Right atrium auricular region (tissue), 2 donors: ENCODE results near the gene RAI1. TPM values are rescaled to one million over a fixed set of nuclear protein-coding genes. Genes with fewer than 3 reads are reported as not detected.

ENCODE experiments used
- DNase-seq: peaks from one replicate; pipeline ENCODE4 v3.0.0-alpha.2; 2019; ENCODE audit warnings: low spot score
- H3K27ac ChIP-seq, 2 donors: fragments of 200-600 bp; sonication (generic); 1 replicate in 1 of 2; 2 replicates in 1 of 2; pipeline ENCODE4 v1.5.1; 2016 to 2019
- H3K27me3 ChIP-seq, 2 donors: fragments of 200-600 bp; sonication (generic); one replicate each; pipeline versions ENCODE4 v1.5.1 to v1.6.0; 2017 to 2019
- H3K36me3 ChIP-seq: fragments of 200-600 bp; sonication (generic); one replicate; pipeline ENCODE4 v1.5.1; 2016
- H3K4me1 ChIP-seq, 2 donors: fragments of 200-600 bp; sonication (generic); one replicate each; pipeline versions ENCODE4 v1.5.1 to v1.6.0; 2017 to 2019
- H3K4me3 ChIP-seq, 2 donors: fragments of 200-600 bp; sonication (generic); 1 replicate in 1 of 2; 2 replicates in 1 of 2; pipeline ENCODE4 v1.5.1; 2017 to 2019; ENCODE audit warnings: mild to moderate bottlenecking in 1 of 2, moderate library complexity in 1 of 2
- H3K9me3 ChIP-seq, 2 donors: fragments of 200-600 bp; sonication (generic); one replicate each; pipeline ENCODE4 v1.5.1; 2019
- total RNA-seq, 2 donors: library from RNA; depleted of rRNA; stranded (reverse); fragments of >200 nt; gene quantifications; one replicate each; pipeline ENCODE4 v1.1.0, GENCODE V29; 2016
- TF ChIP-seq, protein P1 (sequence below), 2 donors: fragments of 200-600 bp; sonication (generic); IDR thresholded peaks; one replicate each; pipeline ENCODE4 v1.5.1; 2019; ENCODE audit warnings: antibody characterized with exemption in 2 of 2

Gene RAI1
- total RNA-seq, 2 donors from 2014 or later, result 23.8 to 24.9 TPM

DNA sequence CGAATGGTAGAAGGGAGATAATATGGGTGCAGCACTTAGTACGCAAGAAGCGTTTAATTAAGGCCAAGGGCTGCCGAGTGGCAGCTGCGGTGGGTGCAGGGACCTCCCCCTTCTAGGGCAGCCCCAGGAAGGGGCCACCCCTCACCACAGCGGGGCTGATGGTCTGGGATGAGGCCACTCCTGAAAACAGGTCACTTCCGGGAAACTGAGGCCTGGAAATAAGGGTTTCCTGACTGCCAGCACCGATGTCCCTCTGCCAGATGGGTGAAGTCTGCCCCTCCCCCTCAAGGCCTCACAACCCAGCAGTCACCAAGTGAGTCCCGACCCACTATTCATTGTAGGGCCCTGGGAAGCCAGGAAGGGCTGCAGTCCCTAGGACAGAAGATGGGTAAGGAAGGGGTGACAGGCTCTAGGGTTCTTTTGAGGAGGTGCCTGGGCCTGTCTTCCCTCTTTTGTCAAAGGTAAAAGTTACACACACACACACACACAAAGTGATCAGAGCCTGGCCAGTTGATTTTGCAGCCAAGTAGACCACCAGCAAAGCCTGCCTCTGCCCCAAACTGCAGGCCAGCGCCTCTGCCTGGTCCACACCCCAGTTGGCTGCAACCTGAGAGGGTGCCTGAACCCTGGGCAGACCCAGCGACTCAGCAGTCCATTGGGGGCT, 143.0 kb downstream of the RAI1 start:
- Histone ChIP-seq H3K27ac (peak overlapping the region; percentile 76 to 80), H3K36me3 (peaks cover 4% of the 10 kb centered on the region), H3K4me3 (peak overlapping the region; percentile 35 to 58), H3K4me1 (peaks cover 0 to 72% of the 10 kb centered on the region in 2 donors), H3K9me3 (no peaks in the 10 kb centered on the region), H3K27me3 (no peaks in the 10 kb centered on the region)
- DNase-seq, result no peak
- TF ChIP-seq, protein P1, sequence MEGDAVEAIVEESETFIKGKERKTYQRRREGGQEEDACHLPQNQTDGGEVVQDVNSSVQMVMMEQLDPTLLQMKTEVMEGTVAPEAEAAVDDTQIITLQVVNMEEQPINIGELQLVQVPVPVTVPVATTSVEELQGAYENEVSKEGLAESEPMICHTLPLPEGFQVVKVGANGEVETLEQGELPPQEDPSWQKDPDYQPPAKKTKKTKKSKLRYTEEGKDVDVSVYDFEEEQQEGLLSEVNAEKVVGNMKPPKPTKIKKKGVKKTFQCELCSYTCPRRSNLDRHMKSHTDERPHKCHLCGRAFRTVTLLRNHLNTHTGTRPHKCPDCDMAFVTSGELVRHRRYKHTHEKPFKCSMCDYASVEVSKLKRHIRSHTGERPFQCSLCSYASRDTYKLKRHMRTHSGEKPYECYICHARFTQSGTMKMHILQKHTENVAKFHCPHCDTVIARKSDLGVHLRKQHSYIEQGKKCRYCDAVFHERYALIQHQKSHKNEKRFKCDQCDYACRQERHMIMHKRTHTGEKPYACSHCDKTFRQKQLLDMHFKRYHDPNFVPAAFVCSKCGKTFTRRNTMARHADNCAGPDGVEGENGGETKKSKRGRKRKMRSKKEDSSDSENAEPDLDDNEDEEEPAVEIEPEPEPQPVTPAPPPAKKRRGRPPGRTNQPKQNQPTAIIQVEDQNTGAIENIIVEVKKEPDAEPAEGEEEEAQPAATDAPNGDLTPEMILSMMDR (IDR thresholded peaks at IDR 0.05), result no peak

DNA sequence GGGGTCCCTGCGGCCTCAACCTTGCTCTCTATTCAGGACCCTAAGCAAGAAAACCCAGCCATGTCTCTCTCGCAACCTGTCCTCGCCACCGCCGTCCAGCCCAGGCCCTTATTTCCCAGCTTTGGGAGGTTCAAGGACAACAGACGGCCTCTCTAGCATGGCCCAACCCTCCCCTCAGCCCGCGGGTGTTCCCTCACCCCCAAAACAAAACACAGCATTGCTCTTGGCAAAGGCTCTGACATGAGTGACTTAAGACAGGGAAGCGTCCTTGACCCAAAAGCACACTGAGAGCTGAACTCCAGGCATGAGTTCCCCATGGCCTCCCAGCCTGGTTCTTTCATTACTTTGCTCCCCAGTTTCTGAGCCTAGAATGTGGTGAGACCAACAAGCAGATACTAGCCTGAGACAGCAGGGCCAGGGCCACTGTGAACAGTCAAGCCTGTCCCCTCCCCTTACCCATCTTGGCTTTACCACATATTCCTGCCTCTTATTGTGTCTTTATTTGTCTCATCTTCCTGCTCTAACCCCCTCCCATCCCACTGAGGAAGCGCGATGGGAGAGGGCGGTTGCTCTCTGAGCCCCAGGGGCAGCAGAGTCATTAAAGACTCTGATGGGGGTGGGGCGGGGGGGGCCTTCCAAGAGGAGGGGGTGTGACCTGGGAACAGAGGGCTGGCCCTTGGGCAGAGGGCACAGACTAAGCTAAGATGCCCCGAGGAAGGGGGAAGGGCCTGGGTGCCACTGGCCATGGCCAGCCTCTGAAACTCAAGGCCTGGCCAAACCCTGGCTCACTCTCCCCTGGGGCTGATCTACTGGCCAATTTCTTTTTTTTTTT, 143.7 kb downstream of the RAI1 start:
- Histone ChIP-seq H3K4me1 (peaks cover 0 to 65% of the 10 kb centered on the region in 2 donors), H3K9me3 (no peaks in the 10 kb centered on the region), H3K27ac (peak overlapping the region; percentile 76 to 80), H3K4me3 (no peak overlapping the region), H3K27me3 (no peaks in the 10 kb centered on the region), H3K36me3 (no peaks in the 10 kb centered on the region)
- DNase-seq, result no peak
- TF ChIP-seq, protein P1 (IDR thresholded peaks at IDR 0.05), result no peak

DNA sequence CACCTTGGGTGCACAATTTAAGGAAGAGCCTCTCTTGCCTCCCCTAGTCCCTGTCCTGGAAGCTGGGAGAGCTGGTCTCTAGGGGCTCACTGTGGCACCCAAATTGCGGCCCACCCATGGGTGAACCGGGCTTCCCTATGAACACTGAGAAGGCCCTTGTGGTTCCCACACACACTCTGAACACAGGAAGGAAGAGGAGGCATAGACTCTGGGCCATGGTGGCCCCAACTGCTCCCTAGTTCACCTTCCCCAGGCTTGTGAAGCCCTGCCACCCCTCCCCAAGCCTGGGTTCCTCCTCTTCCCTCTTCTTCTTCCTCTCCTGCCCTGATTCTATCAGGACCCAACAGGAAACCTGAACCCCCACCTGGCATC, 145.1 kb downstream of the RAI1 start:
- DNase-seq, result no peak
- Histone ChIP-seq H3K27me3 (no peaks in the 10 kb centered on the region), H3K9me3 (no peaks in the 10 kb centered on the region), H3K4me1 (peaks cover 0 to 62% of the 10 kb centered on the region in 2 donors), H3K27ac (peak overlapping the region in 1 of 2 donors; percentile 80), H3K4me3 (no peak overlapping the region), H3K36me3 (no peaks in the 10 kb centered on the region)
- TF ChIP-seq, protein P1 (IDR thresholded peaks at IDR 0.05), result no peak

DNA sequence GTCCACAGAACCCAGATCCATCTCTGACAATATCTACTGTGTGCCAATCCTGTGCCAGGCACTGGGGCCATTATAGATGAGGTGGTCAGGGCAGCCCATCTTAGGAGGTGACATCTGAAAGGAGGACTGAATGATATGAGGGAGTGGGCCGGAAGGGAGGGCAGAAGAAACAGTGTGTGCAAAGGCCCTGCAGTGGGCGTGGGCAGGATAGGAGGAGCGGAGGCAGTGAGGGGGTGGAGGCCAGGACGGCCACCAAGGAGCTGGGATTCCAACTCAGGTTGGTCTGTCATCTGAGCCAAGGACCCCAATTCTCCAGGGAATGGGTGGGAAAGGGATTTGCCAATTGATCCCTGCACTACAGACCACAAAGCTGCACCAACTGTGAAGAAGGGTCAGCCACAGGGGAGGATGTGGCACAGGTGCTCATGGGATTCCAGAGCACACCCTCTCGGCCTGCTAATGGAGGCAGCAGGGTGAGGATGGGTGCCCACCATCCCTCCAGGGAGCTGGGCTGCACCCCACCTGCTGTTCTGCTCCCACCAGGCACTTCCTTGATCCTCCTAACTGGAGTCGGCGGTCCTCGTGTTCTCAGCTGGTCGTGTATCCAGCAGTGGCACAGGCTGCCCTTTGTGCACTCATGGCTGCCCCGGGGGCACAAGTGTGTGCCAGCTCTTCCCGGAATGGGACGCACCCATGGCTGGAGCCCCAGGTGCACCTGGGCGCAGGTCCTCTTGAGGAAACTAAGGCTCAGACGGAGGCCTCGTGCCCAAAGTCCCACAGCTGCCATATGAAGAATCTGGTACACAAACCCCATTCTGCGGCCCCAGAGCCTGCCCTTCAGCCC, 145.9 kb downstream of the RAI1 start:
- Histone ChIP-seq H3K27me3 (no peaks in the 10 kb centered on the region), H3K27ac (no peak overlapping the region), H3K9me3 (no peaks in the 10 kb centered on the region), H3K36me3 (no peaks in the 10 kb centered on the region), H3K4me1 (peaks cover 0 to 62% of the 10 kb centered on the region in 2 donors), H3K4me3 (no peak overlapping the region)
- TF ChIP-seq, protein P1 (IDR thresholded peaks at IDR 0.05), result no peak
- no peak for DNase-seq

DNA sequence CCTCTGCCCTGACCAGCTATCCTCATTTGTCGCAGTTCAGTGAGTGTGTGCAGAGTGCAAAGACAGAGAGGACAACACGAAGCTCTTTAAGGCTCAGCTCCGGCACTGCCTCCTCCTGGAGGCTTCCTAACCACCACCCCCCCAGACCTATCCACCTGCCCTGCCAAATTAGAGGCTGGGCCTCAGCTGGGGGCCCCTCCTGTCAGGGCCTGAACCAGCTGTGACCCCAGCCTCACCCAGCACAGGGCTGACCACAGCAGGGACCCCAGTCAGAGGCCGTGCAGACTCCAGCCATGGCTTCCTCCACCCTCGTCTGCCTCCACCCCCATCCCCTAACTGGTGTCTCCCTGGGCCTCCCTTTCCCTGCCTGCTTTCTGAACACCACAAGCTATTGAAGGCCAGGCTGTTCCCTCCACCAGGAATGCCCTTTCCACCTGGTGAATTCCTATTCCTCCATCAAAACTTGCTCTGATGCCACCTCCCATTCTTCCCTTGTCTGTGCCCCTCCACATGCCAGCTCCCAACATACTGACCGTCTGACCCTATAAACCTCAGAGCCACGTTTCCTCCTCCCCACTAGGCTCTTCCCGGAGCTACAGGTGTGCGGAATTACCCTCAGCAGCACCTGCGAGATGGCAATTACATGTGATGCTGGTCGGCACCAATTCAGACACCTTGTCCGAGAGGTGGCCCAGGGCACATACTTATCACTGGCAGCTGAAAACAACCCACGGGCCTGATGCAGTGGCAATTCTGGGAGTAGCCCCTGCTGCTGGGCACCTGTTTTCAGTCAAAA, 146.8 kb downstream of the RAI1 start:
- Histone ChIP-seq H3K9me3 (no peaks in the 10 kb centered on the region), H3K36me3 (no peaks in the 10 kb centered on the region), H3K27me3 (no peaks in the 10 kb centered on the region), H3K4me3 (no peak overlapping the region), H3K4me1 (peaks cover 0 to 56% of the 10 kb centered on the region in 2 donors), H3K27ac (no peak overlapping the region)
- no peak for DNase-seq
- TF ChIP-seq, protein P1 (IDR thresholded peaks at IDR 0.05), result no peak
